T follicular helper cell (primary cell): ENCODE results near the gene SCYL1.

Experiments used
- DNase-seq: peaks from one replicate; pipeline ENCODE4 v3.0.0-alpha.2; 2020; ENCODE audit warnings: low read depth

The SCYL1 gene

GRCh38 chr11:65581928-65582327, 57.0 kb downstream of the SCYL1 start:
- no peak for DNase-seq

GRCh38 chr11:65583589-65583988, 58.7 kb downstream of the SCYL1 start:
- DNase-seq, result no peak

GRCh38 chr11:65584106-65584505, 59.2 kb downstream of the SCYL1 start:
- DNase-seq, result no peak

DNA sequence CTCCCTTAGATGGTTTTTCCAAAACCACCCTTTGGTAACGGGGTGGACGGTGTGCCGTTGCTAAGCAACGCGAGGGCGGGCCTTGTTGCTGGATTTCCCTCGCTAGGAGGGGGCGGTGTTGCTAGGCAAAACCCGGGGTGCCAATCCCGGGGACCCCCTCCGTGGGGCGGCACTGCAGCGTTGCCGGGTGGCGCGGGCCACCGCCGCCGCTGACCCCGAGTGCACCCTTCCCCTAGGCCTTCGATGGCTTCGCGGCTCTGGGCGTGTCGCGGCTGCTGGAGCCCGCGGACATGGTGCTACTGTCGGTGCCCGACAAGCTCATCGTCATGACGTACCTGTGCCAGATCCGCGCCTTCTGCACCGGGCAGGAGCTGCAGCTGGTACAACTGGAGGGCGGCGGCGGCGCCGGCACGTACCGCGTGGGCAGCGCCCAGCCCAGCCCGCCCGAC, 59.9 kb downstream of the SCYL1 start:
- DNase-seq, result no peak

DNA sequence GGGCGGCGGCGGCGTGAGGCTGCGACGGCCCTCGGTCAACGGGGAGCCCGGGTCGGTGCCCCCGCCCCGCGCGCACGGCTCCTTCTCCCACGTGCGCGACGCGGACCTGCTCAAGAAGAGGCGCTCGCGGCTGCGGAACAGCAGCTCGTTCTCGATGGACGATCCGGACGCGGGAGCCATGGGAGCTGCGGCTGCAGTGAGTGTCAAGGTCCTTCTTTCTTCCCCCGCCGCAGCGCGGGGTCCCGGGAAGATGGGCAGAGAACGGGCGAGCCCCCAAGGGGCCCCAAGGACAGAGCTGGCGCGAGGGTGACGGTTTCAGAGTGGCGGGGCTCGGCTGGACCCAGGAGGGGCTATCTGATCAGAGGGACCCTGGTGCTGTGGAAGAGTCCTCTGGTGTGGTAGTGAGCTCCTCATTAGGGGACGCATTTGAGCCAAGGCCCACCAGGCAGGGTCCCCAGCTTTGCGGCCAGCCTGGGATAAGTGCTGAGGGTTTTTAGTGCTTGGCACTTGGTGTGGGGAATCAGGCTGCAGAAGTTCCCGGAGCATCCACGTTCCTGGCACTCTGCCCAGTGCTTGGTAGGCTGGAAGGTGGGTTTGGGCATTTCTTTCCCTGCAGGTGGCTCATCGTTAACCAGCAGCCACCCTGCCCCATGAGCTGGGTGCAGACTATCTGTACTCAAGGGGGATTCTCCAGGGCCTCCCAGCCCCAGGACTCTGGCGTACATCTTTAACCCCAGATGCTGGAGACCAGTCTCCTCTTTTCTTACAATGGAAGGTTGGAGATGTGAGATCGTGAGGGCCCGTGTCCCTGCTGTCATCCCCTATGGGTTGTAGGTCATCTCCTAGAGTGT, 60.7 kb downstream of the SCYL1 start:
- no peak for DNase-seq

- no peak for DNase-seq
These were observed 61.4 kb downstream of the SCYL1 start for GRCh38 chr11:65586247-65586630.

DNA sequence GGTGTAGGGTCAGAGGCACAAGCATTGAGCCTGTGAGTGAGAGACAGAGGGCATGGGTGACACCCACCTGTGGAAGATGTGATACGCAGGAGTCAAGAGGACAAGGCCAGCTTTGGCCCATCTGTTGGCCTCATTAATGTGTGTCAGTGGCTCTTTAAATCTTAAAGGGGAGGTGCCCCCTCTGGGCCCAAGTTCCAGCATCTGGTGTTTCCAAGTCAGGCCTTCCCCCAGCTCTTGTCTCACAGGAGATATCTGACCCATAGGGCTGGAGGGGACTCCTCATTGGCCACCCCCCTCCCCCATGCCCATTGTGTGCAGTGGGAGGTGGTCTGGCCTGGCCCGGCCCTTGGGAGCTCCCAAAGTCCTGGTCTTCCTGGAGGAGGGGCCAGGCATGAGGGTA, 61.8 kb downstream of the SCYL1 start:
- DNase-seq, result no peak
